Suprapubic skin (tissue), 4 donors: Measurements from ENCODE around the gene CTSH.
"Not testable (repeated sequence)": the region's sequence is repeated elsewhere in the genome, so short reads cannot be mapped to it uniquely, and the experiment has no call there.

Source experiments
- CTCF ChIP-seq, 2 donors: fragments of 200-600 bp in 1 of 2; fragments of 450-650 bp in 1 of 2; sonication (generic) in 1 of 2; IDR thresholded peaks; one replicate each; pipeline ENCODE4 v1.5.1; 2016 to 2019; ENCODE audit warnings: antibody characterized with exemption in 2 of 2, mild to moderate bottlenecking in 1 of 2, moderate library complexity in 1 of 2
- EP300 ChIP-seq: sonication (generic); formaldehyde crosslinking; IDR thresholded peaks from one replicate; pipeline ENCODE4 v1.6.1; 2017; ENCODE audit warnings: antibody characterized with exemption
- POLR2A ChIP-seq, 2 donors: fragments of 450-650 bp; IDR thresholded peaks; one replicate each; pipeline ENCODE4 v1.6.1; 2017; ENCODE audit warnings: antibody characterized with exemption in 2 of 2, mild to moderate bottlenecking in 2 of 2, moderate library complexity in 2 of 2
- POLR2AphosphoS5 ChIP-seq, 3 donors: sonication (generic); formaldehyde crosslinking; IDR thresholded peaks; one replicate each; pipeline ENCODE4 v1.6.1; 2017; ENCODE audit warnings: antibody characterized with exemption in 3 of 3

- not testable (repeated sequence) for TF ChIP-seq CTCF (IDR thresholded peaks at IDR 0.05); POLR2A (IDR thresholded peaks at IDR 0.05); POLR2AphosphoS5 (IDR thresholded peaks at IDR 0.05); EP300
Observed at GRCh38 chr15:78871483-78872127, 73.2 kb downstream of the CTSH start.
